A549 treated with Hydrocortisone at 1 μM for 4 hours (cell line): ENCODE measurements around the gene PADI2. TPM values are rescaled to one million over a fixed set of nuclear protein-coding genes. Genes with fewer than 3 reads are reported as not detected.

ENCODE experiments used
- total RNA-seq: library from RNA; stranded (reverse); fragments of 200-300 nt; extraction: Qiagen RNA extraction; gene quantifications from 5 replicates; pipeline ENCODE4 v1.2.3, GENCODE V29; 2022

Gene PADI2
- 0.89 to 1.2 TPM (median 1.00 TPM) in 5 replicates for total RNA-seq

DNA sequence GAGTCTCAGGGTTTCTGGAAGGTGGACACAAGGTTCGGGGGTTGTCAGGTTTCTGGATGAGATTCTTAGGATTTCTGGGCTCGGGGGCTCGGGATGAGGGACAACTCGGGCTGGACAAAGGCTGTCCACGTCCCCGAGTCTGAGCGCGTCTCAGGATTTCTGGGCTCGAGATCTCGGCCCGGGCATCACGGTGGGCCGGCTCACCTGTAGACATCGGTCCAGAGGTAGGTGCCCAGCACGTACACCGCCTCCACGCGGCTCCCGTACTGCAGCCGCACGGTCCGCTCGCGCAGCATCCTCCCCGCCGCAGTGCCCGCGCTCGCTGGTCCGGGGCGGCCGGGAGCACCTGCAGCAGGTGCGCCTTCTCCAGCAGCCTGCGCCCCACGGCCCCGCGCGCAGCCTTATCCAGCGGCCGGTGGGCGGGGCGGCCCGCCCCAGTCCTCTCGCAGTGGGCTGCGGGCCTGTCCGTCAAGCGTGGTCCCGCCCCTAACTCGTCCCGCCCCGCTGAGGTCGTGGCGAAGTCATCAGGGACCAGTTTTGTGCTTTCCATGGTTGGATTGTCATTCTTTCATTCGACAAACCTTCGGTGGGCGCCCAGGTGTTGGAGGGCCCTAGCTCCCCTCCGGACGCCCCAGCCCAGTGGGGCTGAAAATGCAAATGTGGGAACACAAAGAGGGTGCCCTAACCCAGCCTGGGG is at the start of gene PADI2:
TSS of gene PADI2 (minus strand) at position 376 of the 697 bp plus-strand sequence. CDS start at position 296, 80 bp downstream.

DNA sequence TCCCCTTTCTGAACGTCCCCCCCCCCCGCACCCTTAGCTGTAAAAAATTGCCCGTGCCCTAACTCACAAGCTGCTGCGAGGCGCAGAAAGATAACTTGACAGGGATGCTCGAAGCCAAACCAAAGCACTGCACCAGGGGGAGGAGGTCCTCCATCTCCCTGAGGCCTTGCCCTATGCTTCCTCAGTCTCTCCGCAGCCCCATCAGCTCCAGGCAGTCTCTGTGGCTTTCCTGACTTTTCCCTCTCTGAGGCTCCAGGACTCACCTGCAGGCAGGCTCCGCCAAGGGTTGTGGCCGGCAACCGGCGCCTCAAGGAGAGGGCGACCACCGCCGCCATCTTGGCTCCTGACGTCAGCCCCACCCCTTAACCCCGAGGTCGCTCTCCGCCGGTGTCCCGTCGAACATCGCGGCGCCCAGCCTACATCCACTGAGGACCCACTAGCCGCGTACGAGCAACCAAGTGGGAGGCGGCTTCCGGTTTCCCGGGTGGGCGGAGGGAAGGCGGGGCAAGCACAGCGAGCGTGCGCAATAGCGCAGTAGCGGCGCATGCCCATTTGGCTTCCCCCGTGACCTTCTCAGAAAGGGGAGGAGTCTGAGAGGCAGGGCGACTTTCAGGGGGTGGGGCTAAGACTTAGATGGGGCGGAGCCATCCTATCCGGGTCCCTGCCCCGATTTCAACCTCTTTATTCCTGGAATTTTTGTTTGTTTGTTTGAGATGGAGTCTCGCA is 65.4 kb downstream of the PADI2 start, which contains the start of gene SDHB:
TSS of gene SDHB (minus strand) at position 348 of the 726 bp plus-strand sequence. CDS start at position 335, 13 bp downstream.

Other genes with a start within 250 kb of the PADI2 start
- gene RNU1-2, start 223.5 kb downstream of the PADI2 start, total RNA-seq, result 6.1 to 30.4 TPM (median 9.0 TPM) in 3 of 5 replicates, not detected in the others
- 6.6 to 8.0 TPM (median 7.6 TPM) in 5 replicates for gene CROCC, start 197.5 kb downstream of the PADI2 start, total RNA-seq
- 0.54 to 1.2 TPM (median 0.95 TPM) in 5 replicates for gene MFAP2, start 138.8 kb downstream of the PADI2 start, total RNA-seq
- 24.1 to 30.0 TPM (median 27.4 TPM) in 5 replicates for gene ATP13A2, start 107.5 kb downstream of the PADI2 start, total RNA-seq
- gene SDHB, start 65.4 kb downstream of the PADI2 start, total RNA-seq, result 96.8 to 109 TPM (median 108 TPM) in 5 replicates
- 0.98 to 1.7 TPM (median 1.2 TPM) in 5 replicates for gene PADI1, start 85.7 kb upstream of the PADI2 start, total RNA-seq
- 0.71 to 1.2 TPM (median 0.95 TPM) in 5 replicates for gene PADI3, start 129.6 kb upstream of the PADI2 start, total RNA-seq
- gene PADI4, start 188.7 kb upstream of the PADI2 start, total RNA-seq, result not detected in 5 replicates